GM12878 (cell line): ENCODE data around the gene PAX3. TPM values are rescaled to one million over a fixed set of nuclear protein-coding genes. Genes with fewer than 3 reads are reported as not detected.

Experiments
- ATAC-seq: fragments of 200-7000 bp; cut with Tn5 transposase; 3 replicates; pipeline ENCODE4 v1.9.1; 2020; ENCODE audit warnings: mild to moderate bottlenecking, moderate library complexity
- BruUV-seq: library from RNA; stranded (reverse); fragments of 400-500 nt; replicated peaks from 2 replicates; lab custom pipeline; 2021; lab: Mats Ljungman, UMichigan
- CTCF ChIA-PET: fragments of 300-600 bp; sonication (Branson Sonifier 250); formaldehyde crosslinking; extraction: SDS; loops from one replicate; lab custom pipeline; 2021; ENCODE audit warnings: inconsistent platforms; lab: Yijun Ruan, JAX
- POLR2A ChIA-PET: fragments of 350-600 bp; formaldehyde crosslinking; extraction: SDS; loops from one replicate; lab custom pipeline; 2021; ENCODE audit warnings: inconsistent platforms; lab: Charles Lee
- RAD21 ChIA-PET: fragments of 300-600 bp; sonication (Branson Sonifier 250); formaldehyde crosslinking; loops from one replicate; lab custom pipeline; 2023; ENCODE audit warnings: antibody characterized with exemption; ENCODE audit not compliant: unreplicated experiment; lab: Charles Lee
- SMC1A ChIA-PET: fragments of 300-600 bp; sonication (Branson Sonifier 250); formaldehyde crosslinking; loops from one replicate; lab custom pipeline; 2023; ENCODE audit not compliant: unreplicated experiment, uncharacterized antibody; lab: Charles Lee
- DNase-seq: peaks from one replicate; pipeline ENCODE4 v3.0.0-alpha.2; 2011; ENCODE audit warnings: low read depth, low spot score
- FAIRE-seq: peaks from 3 replicates; lab custom pipeline; 2011; peaks lifted over from hg19 to GRCh38; lab: Jason Lieb, UNC
- H2AFZ ChIP-seq: 2 replicates; pipeline ENCODE4 v1.6.0; 2011; ENCODE audit warnings: low read depth, low read length, control low read depth; ENCODE audit not compliant: control insufficient read depth
- H3K27ac ChIP-seq: 2 replicates; pipeline ENCODE4 v1.5.1; 2011; ENCODE audit warnings: control low read depth; ENCODE audit not compliant: control insufficient read depth, insufficient read depth
- H3K27me3 ChIP-seq, 2 experiments: replicated peaks in 1 of 2; 2 replicates each; pipeline versions ENCODE4 v1.6.0 to v1.6.1; 2011; ENCODE audit warnings: low read length in 1 of 2; ENCODE audit not compliant: control insufficient read depth in 2 of 2, insufficient read depth in 2 of 2
- H3K36me3 ChIP-seq, 2 experiments: 2 replicates each; pipeline ENCODE4 v1.5.1; 2011; ENCODE audit warnings: low read length in 1 of 2; ENCODE audit not compliant: control insufficient read depth in 2 of 2, insufficient read depth in 2 of 2
- H3K4me1 ChIP-seq: 2 replicates; pipeline ENCODE4 v1.6.1; 2011; ENCODE audit warnings: mild to moderate bottlenecking, low read length, moderate library complexity, mixed read lengths; ENCODE audit not compliant: control insufficient read depth, insufficient read depth
- H3K4me2 ChIP-seq: 2 replicates; pipeline ENCODE4 v1.6.0; 2011; ENCODE audit warnings: control low read depth; ENCODE audit not compliant: control insufficient read depth, insufficient read depth
- H3K4me3 ChIP-seq: fragments of 200-600 bp; sonication (generic); 2 replicates; pipeline ENCODE4 v1.5.1; 2016
- H3K79me2 ChIP-seq: 2 replicates; pipeline ENCODE4 v1.6.0; 2011; ENCODE audit warnings: low read length; ENCODE audit not compliant: control insufficient read depth, insufficient read depth
- H3K9ac ChIP-seq: 2 replicates; pipeline ENCODE4 v1.8.0; 2011; ENCODE audit warnings: low read length, control low read depth, mixed read lengths; ENCODE audit not compliant: control insufficient read depth, insufficient read depth
- H3K9me3 ChIP-seq: replicated peaks from 3 replicates; pipeline ENCODE4 v1.5.1; 2011; ENCODE audit warnings: mild to moderate bottlenecking, low read length; ENCODE audit not compliant: control insufficient read depth, insufficient read depth
- H4K20me1 ChIP-seq: 2 replicates; pipeline ENCODE4 v1.6.0; 2011; ENCODE audit not compliant: control insufficient read depth, insufficient read depth
- BCL3 ChIP-seq: IDR thresholded peaks from 2 replicates; pipeline ENCODE4 v1.6.1; 2011; ENCODE audit warnings: borderline replicate concordance, low read depth, mild to moderate bottlenecking, moderate library complexity, low read length; ENCODE audit not compliant: insufficient read depth, poor library complexity, severe bottlenecking
- BMI1 ChIP-seq: fragments of 450-650 bp; IDR thresholded peaks from 2 replicates; pipeline ENCODE4 v1.6.1; 2016; ENCODE audit warnings: mild to moderate bottlenecking, moderate library complexity, borderline replicate concordance
- CBX3 ChIP-seq: fragments of 200-600 bp; sonication (generic); IDR thresholded peaks from 2 replicates; pipeline ENCODE4 v1.6.1; 2016; ENCODE audit warnings: low read depth, borderline replicate concordance
- CHD1 ChIP-seq: IDR thresholded peaks from 2 replicates; pipeline ENCODE4 v1.6.1; 2012; ENCODE audit warnings: low read depth, low read length, improper control_type of control experiment
- ETV6 ChIP-seq, 2 experiments: fragments of 450-650 bp in 1 of 2; IDR thresholded peaks in 1 of 2; conservative IDR thresholded peaks in 1 of 2; 2 replicates each; pipeline ENCODE4 v1.6.1; 2014; ENCODE audit warnings: antibody characterized with exemption in 1 of 2, borderline replicate concordance in 1 of 2, low read depth in 1 of 2, mild to moderate bottlenecking in 1 of 2, moderate library complexity in 1 of 2
- FOXK2 ChIP-seq: fragments of 450-650 bp; IDR thresholded peaks from 2 replicates; pipeline ENCODE4 v1.6.1; 2017; ENCODE audit warnings: mild to moderate bottlenecking, moderate library complexity
- IKZF1 ChIP-seq: fragments of 450-650 bp; conservative IDR thresholded peaks from 2 replicates; pipeline ENCODE4 v1.6.1; 2017; ENCODE audit warnings: antibody characterized with exemption, mild to moderate bottlenecking
- IRF5 ChIP-seq: fragments of 450-650 bp; IDR thresholded peaks from 2 replicates; pipeline ENCODE4 v1.6.1; 2017; ENCODE audit warnings: borderline replicate concordance
- MTA3 ChIP-seq: IDR thresholded peaks from 2 replicates; pipeline ENCODE4 v1.6.1; 2012; ENCODE audit warnings: low read length, inconsistent platforms, borderline replicate concordance
- NFYA ChIP-seq: IDR thresholded peaks from 2 replicates; pipeline ENCODE4 v1.6.1; 2011; ENCODE audit warnings: low read depth, mild to moderate bottlenecking, low read length, improper control_type of control experiment, borderline replicate concordance
- SMC3 ChIP-seq: IDR thresholded peaks from 2 replicates; pipeline ENCODE4 v1.6.1; 2011; ENCODE audit warnings: low read length, improper control_type of control experiment, borderline replicate concordance
- TBL1XR1 ChIP-seq: IDR thresholded peaks from 2 replicates; pipeline ENCODE4 v1.6.1; 2012; ENCODE audit warnings: low read depth, low read length, improper control_type of control experiment
- in situ Hi-C: fragments of 300-500 bp; cut with MboI; formaldehyde crosslinking; loops from 9 replicates; pipeline ENCODE4 v1.14.3; 2018; ENCODE audit warnings: mixed read lengths
- intact Hi-C: fragments of 100-400 bp; cut with micrococcal nuclease; formaldehyde crosslinking; loops from one replicate; pipeline ENCODE4 v1.14.2; 2022; ENCODE audit not compliant: unreplicated experiment
- polyA plus RNA-seq, 11 experiments: library from polyadenylated mRNA; depleted of rRNA in 4 of 11; unstranded in 6 of 11; stranded (reverse) in 5 of 11; fragments of >200 nt; fragmentation: Nextera tagmentation in 4 of 11; fragmentation: Illumina TruSeq in 1 of 11; extraction: Ambion mirVana in 4 of 11; extraction: Trizol in 1 of 11; gene quantifications; 1 replicate in 1 of 11; 2 replicates in 10 of 11; pipeline versions ENCODE4 v1.2.1 to v1.2.3, GENCODE V29; 2011 to 2016; ENCODE audit warnings: inconsistent platforms in 2 of 11, missing spikeins in 2 of 11, low read depth in 1 of 11
- total RNA-seq, 4 experiments: library from RNA; depleted of rRNA in 3 of 4; stranded (reverse); fragments of >200 nt in 3 of 4; fragmentation: Illumina TruSeq in 1 of 4; extraction: Trizol in 1 of 4; gene quantifications; 2 replicates each; pipeline versions ENCODE4 v1.2.1 to v1.2.3, GENCODE V29; 2013 to 2021
- TF ChIP-seq, protein P1 (sequence below): fragments of 450-650 bp; formaldehyde crosslinking; IDR thresholded peaks from 2 replicates; pipeline ENCODE4 v1.5.0; 2022; ENCODE audit warnings: mild to moderate bottlenecking, missing genetic modification characterization
- TF ChIP-seq, protein P2 (sequence below): fragments of 450-650 bp; IDR thresholded peaks from 2 replicates; pipeline ENCODE4 v1.6.1; 2016; ENCODE audit warnings: mild to moderate bottlenecking

PAX3 gene
- total and polyA plus RNA-seq, 10 of the 15 experiments (the other 5 are each of a cell fraction or from before 2014, with no cell fraction given): not detected

DNA sequence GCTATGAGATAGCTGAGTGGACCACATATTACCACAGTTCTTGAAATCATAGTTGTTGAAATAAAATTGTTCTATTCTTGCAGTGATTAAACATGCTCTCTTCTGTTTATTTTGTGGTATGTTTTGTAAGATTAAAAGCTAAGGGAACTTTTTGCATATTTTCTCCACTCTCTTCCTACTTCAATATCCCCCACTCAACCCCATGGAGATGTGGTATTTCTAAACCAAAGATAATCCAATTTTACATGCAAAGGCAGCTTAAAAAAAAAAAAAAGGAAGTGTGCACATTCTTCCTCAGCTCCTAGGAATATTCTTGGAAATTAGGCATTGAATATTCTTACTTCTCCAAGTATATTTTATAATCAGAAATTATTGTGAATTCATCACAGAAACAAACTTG is 15.0 kb upstream of the PAX3 start:
- H3K79me2 ChIP-seq: no peaks in the 10 kb centered on the region
- H2AFZ ChIP-seq: no peak overlapping the region
- BruUV-seq: no TSS peak
- ChIA-PET POLR2A (interaction anchor here (1.3 kb wide), 1 partner anchor 249 kb away, joined by 4 read pairs; no protein-coding TSS in a partner anchor), CTCF (interaction anchor here (0.6 to 1.9 kb wide), 8 partner anchors 28 to 302 kb away, joined by 3 to 10 read pairs (median 4); no protein-coding TSS in a partner anchor), RAD21 (interaction anchor here (1.0 to 1.3 kb wide), 2 partner anchors 120 to 258 kb away, joined by 3 to 4 read pairs; no protein-coding TSS in a partner anchor), SMC1A (interaction anchor here (0.8 to 1.7 kb wide), 10 partner anchors 8 to 340 kb away, joined by 3 to 6 read pairs (median 4); no protein-coding TSS in a partner anchor)
- FAIRE-seq (no peak), DNase-seq (no peak), ATAC-seq (no peak)
- H3K27me3 ChIP-seq: peaks cover 11 to 29% of the 10 kb centered on the region in 2 experiments
- no peak overlapping the region for H3K4me3 ChIP-seq
- intact Hi-C loops (loop anchor here (5.0 kb wide), 1 partner anchor 257 kb away; no protein-coding TSS in a partner anchor), in situ Hi-C loops (loop anchor here (5.0 to 25.0 kb wide), 2 partner anchors 248 to 598 kb away; no protein-coding TSS in a partner anchor)
- H3K27ac ChIP-seq: no peak overlapping the region
- no peaks in the 10 kb centered on the region for H3K4me1 ChIP-seq
- H3K36me3 ChIP-seq: no peaks in the 10 kb centered on the region; a peak in 1 of 4 replicates
- no peak overlapping the region for H3K9ac ChIP-seq
- no peaks in the 10 kb centered on the region for H4K20me1 ChIP-seq
- H3K4me2 ChIP-seq: no peak overlapping the region
- no peaks in the 10 kb centered on the region for H3K9me3 ChIP-seq
- TF ChIP-seq IRF5 (no peak), IKZF1 (no peak), FOXK2 (no peak), MTA3 (no peak), TBL1XR1 (no peak), CHD1 (no peak), BMI1 (no peak), ETV6 (conservative IDR thresholded peaks at IDR 0.05 in 1 of 2, IDR thresholded peaks at IDR 0.05 in 1 of 2; ENCODE audit: borderline replicate concordance in 1 of 2, low read depth in 1 of 2) (no peak), SMC3 (no peak), NFYA (no peak), BCL3 (no peak), CBX3 (no peak)
- TF ChIP-seq, protein P1, sequence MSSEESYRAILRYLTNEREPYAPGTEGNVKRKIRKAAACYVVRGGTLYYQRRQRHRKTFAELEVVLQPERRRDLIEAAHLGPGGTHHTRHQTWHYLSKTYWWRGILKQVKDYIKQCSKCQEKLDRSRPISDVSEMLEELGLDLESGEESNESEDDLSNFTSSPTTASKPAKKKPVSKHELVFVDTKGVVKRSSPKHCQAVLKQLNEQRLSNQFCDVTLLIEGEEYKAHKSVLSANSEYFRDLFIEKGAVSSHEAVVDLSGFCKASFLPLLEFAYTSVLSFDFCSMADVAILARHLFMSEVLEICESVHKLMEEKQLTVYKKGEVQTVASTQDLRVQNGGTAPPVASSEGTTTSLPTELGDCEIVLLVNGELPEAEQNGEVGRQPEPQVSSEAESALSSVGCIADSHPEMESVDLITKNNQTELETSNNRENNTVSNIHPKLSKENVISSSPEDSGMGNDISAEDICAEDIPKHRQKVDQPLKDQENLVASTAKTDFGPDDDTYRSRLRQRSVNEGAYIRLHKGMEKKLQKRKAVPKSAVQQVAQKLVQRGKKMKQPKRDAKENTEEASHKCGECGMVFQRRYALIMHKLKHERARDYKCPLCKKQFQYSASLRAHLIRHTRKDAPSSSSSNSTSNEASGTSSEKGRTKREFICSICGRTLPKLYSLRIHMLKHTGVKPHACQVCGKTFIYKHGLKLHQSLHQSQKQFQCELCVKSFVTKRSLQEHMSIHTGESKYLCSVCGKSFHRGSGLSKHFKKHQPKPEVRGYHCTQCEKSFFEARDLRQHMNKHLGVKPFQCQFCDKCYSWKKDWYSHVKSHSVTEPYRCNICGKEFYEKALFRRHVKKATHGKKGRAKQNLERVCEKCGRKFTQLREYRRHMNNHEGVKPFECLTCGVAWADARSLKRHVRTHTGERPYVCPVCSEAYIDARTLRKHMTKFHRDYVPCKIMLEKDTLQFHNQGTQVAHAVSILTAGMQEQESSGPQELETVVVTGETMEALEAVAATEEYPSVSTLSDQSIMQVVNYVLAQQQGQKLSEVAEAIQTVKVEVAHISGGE (CRISPR knock-in tag): no peak
- TF ChIP-seq, protein P2, sequence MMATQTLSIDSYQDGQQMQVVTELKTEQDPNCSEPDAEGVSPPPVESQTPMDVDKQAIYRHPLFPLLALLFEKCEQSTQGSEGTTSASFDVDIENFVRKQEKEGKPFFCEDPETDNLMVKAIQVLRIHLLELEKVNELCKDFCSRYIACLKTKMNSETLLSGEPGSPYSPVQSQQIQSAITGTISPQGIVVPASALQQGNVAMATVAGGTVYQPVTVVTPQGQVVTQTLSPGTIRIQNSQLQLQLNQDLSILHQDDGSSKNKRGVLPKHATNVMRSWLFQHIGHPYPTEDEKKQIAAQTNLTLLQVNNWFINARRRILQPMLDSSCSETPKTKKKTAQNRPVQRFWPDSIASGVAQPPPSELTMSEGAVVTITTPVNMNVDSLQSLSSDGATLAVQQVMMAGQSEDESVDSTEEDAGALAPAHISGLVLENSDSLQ: no peak
